T-helper 1 cell (primary cell): Measurements from ENCODE around the gene REXO4.
"Not testable (repeated sequence)": the region's sequence is repeated elsewhere in the genome, so short reads cannot be mapped to it uniquely, and the experiment has no call there.

Experiments
- DNase-seq, 5 donors: peaks; one replicate each; pipeline ENCODE4 v3.0.0-alpha.2; 2012 to 2020

REXO4 gene

GRCh38 chr9:133420392-133420827 lies 2.6 kb upstream of the REXO4 start:
- no peak for DNase-seq

DNA sequence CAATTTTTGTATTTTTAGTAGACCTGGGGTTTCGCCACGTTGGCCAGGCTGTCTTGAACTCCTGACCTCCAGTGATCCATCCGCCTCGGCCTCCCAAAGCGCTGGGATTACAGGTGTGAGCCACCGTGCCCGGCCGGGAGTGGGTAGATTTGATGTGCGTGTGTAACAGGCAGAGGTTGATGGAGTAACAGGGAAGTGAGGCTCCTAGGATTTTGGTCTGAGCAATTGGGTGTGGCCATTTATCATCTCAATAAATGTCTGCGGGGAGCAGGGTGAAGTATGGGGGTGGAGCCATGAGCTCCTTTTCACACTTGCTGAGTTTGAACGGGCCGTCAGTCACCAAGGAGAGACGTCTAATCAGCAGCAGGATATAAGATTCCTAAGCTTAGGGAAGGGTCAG lies 1.2 kb upstream of the REXO4 start:
- no peak for DNase-seq

GRCh38 chr9:133415170-133415569 lies 2.6 kb downstream of the REXO4 start:
- no peak for DNase-seq

DNA sequence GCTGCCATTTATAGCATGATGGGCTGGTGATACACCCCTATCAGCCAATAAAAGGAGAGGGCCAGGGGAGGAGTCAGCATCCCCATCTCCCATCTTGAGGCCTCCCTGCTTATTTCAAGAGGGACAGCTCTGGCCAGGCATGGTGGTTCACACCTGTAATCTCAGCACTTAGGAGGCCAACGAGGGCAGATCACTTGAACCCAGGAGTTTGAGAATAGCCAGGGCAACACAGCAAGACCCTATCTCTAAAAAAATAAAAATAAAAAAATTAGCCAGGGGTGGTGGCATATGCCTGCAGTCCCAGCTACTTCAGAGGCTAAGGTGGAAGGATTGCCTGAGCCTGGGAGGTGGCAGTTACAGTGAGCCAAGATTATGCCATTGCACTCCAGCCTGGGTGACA lies 9.8 kb downstream of the REXO4 start:
- no peak for DNase-seq

DNA sequence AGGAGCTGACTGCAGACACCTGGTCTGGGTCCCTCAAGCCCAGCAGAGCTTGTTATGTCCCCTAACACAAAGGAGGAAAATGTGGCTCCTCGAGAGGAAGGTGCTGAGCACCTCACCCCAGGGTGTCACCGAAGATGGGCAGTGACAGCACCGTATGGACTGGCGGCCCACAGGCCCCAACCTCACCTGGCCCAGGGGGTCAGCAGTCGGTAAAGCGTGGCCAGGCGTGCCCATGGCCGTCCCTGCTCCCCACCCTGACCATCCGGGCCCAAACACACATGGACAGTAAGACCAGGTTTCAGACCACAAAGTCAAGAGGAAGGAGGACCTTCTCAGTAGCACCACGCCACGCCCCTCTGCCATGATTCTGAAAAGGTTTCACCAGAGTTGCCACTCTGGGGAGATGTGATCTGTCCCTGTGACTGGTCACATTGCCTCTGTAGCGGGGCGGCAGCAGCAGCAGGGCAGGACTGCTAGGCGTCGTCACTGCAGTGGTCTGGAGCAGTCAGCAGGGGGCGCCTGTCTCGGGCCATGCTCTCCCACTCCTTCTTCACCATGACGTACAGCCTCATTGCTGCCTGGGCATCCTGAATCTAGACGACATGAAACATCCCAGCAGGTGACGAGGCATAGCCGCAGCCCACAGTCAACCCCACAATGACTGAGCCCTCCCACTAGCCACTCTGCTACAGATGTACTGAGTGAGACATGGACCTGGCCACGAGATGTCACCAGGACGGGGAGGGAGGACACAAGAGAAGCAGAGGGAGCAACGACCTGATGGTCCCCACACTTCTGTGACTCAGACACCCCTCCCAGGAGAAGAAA lies 11.1 kb downstream of the REXO4 start:
- DNase-seq, result peak; percentile 52 to 74 (median 71)

DNA sequence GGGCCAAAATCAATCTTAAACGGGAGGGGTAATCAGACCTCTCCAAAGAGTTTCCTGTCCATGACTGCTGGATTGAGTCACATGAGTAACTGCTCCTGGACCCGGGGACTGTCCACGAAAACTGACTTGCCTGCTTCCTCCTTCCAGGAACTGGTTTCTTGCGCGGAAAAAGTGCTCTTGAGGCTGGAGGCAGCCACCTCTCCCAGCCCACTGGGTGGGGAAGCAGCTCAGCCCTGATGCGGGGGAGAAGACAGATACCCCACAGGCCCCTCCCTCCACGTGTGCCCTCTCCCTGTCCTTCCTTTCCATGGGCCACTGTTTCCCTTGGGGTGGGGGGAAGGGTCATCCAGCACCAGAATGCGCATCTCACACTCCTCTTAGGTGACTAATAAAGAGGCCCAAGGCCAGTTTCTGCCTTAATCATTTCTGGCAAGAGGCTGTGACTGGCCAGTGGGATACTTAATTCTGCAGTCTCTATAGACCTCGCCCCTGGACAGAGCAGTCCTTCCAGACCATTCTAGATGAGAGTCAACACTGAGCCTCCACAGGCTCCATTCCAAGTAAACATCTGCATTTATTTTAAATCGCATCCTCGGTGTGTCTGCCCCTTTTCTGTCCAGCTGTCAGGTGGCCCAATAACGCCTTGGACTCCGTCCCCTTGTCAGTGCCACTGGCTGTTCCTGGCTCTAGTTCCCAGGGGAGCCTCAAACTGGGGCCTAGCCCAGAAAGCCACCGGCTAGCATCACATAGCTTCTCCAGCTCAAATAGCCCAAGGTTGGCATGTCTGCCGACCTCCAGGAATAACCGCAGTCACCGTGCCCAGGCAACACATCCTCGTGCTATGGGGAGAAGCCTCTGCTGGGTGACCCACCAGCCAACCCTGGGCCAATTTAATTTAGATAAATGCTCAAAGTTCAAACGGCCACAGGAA lies 12.0 kb downstream of the REXO4 start:
- no peak for DNase-seq

DNA sequence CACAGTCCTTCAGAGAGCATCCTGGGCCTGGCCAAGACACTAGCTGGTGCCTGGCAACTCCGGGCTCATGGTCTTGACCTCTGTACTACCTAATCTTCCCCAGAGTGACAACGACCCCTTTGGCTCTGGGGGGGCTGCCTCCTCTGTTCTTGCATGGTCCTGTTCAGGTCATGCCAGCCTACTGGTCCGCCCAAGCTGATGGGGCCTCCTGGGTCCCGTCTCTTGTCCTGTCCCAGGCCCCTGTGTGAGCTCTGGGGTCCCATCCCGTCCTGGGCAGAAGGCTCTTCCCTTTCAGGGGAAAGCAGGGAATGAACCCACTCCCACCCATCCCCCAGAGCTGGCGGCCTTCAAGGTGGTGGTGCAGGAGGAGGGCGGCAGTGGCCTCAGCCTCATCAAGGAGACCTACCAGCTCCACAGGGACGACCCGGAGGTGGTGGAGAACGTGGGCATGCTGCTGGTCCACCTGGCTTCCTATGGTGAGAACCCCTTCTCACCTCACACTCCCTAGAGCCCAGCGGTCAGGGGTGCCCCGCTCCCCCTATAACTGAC lies 13.3 kb downstream of the REXO4 start:
- no peak for DNase-seq

- DNase-seq, result peak in 4 of 5 donors; percentile 41 to 56 (median 49)
Measured at GRCh38 chr9:133403766-133404453, 13.9 kb downstream of the REXO4 start.

GRCh38 chr9:133402689-133403088 lies 15.1 kb downstream of the REXO4 start:
- no peak for DNase-seq

- DNase-seq, result no peak
Measured at GRCh38 chr9:133401588-133401987, 16.2 kb downstream of the REXO4 start.

GRCh38 chr9:133400292-133400691 lies 17.5 kb downstream of the REXO4 start:
- DNase-seq, result no peak

DNA sequence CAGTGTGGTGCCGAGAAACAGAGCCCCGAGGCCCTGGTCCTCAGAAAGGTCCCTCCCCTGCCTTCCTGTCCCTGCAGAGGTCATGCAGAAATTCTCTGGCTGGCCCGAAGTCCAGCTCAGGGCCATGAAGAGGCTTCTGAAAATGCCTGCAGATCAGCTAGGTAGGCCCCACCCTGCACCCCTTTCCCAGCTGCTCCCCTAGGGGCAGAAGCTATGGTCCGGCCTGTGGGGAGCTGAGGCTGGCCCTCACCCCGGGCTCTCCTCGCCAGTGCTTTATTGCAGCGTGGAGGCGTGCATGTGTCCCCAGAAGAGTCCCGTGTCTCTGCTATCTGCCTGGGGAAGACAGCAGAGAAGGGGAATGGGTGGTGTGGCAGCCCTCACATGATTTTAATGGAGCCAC lies 19.9 kb downstream of the REXO4 start:
- no peak for DNase-seq

DNA sequence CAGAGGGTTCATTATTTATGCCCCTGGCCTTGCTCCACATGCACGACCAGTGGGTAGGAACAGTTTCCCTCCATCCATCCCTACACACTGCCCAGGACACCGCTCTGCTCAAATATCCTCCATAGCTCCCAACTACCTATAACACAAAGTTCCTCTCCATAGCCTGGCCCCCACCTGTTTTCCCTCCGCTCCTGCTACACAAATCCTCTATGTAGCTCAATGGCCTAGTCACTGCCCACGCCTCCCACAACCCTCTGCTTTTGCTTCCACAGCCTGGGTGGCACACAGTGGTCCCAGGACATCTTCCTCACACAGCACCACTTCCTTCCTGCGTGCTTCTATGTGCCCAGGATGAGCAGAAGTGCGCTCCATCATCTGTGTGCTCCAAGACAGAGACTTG lies 20.4 kb downstream of the REXO4 start:
- DNase-seq, result no peak

DNA sequence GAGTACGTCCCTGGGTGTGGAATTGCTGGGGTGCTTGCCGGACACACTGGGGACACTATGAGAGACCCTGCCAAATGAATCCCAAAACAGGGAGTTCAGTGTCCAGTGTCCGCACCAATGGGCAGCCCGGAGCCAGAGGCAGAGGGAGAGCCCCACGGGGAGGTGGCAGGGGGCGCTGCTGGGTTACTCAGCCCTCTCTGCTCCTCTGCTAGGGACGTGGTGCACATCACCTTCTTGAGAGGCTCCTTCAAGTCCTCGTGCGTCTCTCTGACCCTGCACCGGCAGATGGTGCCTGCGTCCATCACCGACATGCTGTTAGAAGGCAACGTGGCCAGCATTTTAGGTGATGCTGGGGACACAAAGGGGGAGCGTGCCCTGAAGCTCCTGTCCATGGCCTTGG lies 20.9 kb downstream of the REXO4 start:
- DNase-seq, result no peak

GRCh38 chr9:133394687-133395271 lies 23.0 kb downstream of the REXO4 start:
- no peak for DNase-seq

DNA sequence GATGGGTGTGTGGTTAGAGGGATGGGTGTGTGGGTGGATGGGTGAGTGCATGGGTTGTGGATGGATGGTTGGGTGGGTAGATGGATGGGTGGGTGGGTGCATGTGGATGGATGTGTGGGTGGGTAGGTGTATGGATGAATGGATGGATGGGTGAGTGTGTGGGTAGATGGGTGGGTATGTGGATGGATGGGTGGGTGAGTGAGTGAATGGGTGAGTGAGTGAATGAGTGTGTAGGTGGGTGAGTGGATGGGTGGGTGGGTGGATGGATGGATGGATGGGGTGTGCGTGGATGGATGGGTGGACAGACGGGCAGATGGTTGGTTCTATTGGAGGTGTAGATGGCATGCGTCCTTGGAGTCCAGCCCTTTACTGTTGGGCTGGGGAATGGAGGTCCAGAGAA lies 24.4 kb downstream of the REXO4 start:
- no peak for DNase-seq

DNA sequence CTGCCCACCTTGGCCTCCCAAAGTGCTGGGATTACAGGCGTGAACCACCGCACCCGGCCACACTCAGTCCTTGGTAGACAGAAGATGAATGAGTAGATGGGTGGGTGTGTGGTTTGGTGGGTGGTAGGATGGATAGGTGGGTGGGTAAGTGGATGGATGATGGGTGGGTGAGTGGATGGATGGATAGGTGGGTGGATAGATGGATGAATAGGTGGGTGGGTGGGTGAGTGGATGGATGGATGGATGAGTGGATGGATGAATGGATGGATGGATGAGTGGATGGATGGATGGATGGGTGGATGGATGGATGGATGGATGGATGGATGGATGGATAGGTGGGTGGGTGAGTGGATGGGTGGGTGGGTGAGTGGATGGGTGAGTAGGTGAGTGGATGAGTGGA lies 25.5 kb downstream of the REXO4 start:
- not testable (repeated sequence) for DNase-seq

- DNase-seq, result not testable (repeated sequence)
Measured at GRCh38 chr9:133391449-133391848, 26.4 kb downstream of the REXO4 start.

DNA sequence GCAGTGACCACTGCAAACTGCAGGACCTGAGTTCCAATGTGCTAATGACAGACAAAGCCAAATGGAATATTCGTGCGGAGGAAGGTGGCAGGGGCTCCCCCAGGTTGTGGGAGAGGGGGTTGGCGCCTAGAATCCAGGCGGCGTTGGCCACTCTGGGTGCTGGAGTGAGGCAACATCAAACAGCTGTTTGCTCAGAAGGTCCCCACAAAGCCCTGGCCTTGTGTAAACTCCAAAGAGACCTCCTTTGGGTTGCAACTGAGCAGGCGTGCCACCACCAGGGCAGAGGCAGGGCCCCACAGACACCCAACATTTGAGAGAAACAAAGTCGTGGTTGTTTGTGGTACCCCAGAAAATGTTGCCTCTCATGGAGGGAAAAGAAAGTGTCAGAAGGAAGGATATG lies 27.1 kb downstream of the REXO4 start:
- no peak for DNase-seq

GRCh38 chr9:133389562-133389961 lies 28.2 kb downstream of the REXO4 start:
- DNase-seq, result no peak

DNA sequence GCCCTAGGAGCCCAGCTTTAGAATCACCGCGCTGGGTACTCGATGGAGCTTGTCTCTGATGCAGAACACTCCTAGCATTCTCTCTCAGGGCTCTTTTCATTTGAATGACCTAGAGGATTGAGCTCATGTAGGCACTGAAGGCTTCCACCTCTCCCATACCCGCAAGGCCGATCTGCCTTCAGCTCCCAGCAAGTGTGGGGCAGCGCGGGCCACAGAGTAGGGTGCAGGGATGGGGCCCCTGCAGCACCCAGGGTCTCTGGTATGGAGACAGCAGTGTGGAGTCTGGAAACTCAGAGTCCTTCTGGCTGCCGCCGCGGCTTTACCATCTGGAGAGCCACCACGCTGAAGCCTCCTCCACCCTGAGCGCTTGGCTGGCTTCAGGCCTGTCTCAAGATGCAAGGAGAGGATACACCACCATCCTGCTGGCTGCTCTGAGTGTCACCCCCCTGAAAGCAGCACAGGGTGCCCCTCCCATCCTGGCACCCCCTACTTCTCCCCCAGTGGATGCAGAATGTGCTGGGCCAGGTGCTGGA lies 28.7 kb downstream of the REXO4 start:
- DNase-seq, result no peak

- no peak for DNase-seq
Measured at GRCh38 chr9:133387680-133388079, 30.1 kb downstream of the REXO4 start.
